Measurements from ENCODE around the gene KDM2A.
"Not testable (repeated sequence)": the region's sequence is repeated elsewhere in the genome, so short reads cannot be mapped to it uniquely, and the experiment has no call there.

The KDM2A gene

GRCh38 chr11:67168911-67169310, 49.8 kb downstream of the KDM2A start:
- not testable (repeated sequence) for DNase-seq (ENCODE audit: low read depth)

- DNase-seq (ENCODE audit: low read depth), result no peak
Measured at GRCh38 chr11:67174311-67174710, 55.2 kb downstream of the KDM2A start.

GRCh38 chr11:67177399-67178281, 58.6 kb downstream of the KDM2A start:
- DNase-seq (ENCODE audit: low read depth), result no peak

- no peak for DNase-seq (ENCODE audit: low read depth)
Measured at GRCh38 chr11:67178421-67178820, 59.4 kb downstream of the KDM2A start.

GRCh38 chr11:67178878-67179277, 59.8 kb downstream of the KDM2A start:
- DNase-seq (ENCODE audit: low read depth), result no peak

GRCh38 chr11:67179892-67180490, 60.9 kb downstream of the KDM2A start:
- DNase-seq (ENCODE audit: low read depth), result no peak

- no peak for DNase-seq (ENCODE audit: low read depth)
Measured at GRCh38 chr11:67194096-67194495, 75.0 kb downstream of the KDM2A start.

GRCh38 chr11:67195971-67196456, 77.0 kb downstream of the KDM2A start:
- no peak for DNase-seq (ENCODE audit: low read depth)

GRCh38 chr11:67197606-67198005, 78.5 kb downstream of the KDM2A start:
- no peak for DNase-seq (ENCODE audit: low read depth)

- not testable (repeated sequence) for DNase-seq (ENCODE audit: low read depth)
Measured at GRCh38 chr11:67198781-67199180, 79.7 kb downstream of the KDM2A start.

GRCh38 chr11:67199751-67200150, 80.7 kb downstream of the KDM2A start:
- DNase-seq (ENCODE audit: low read depth), result no peak

- DNase-seq (ENCODE audit: low read depth), result no peak
Measured at GRCh38 chr11:67202028-67202427, 83.0 kb downstream of the KDM2A start.

- no peak for DNase-seq (ENCODE audit: low read depth)
Measured at GRCh38 chr11:67204822-67205221, 85.8 kb downstream of the KDM2A start.

- DNase-seq (ENCODE audit: low read depth), result not testable (repeated sequence)
Measured at GRCh38 chr11:67209222-67209621, 90.2 kb downstream of the KDM2A start.

GRCh38 chr11:67211656-67212436, 92.8 kb downstream of the KDM2A start:
- DNase-seq (ENCODE audit: low read depth), result no peak

GRCh38 chr11:67213178-67213621, 94.1 kb downstream of the KDM2A start:
- DNase-seq (ENCODE audit: low read depth), result no peak

GRCh38 chr11:67227726-67228125, 108.7 kb downstream of the KDM2A start:
- no peak for DNase-seq (ENCODE audit: low read depth)

GRCh38 chr11:67230406-67230805, 111.3 kb downstream of the KDM2A start:
- DNase-seq (ENCODE audit: low read depth), result no peak

GRCh38 chr11:67230886-67231285, 111.8 kb downstream of the KDM2A start:
- no peak for DNase-seq (ENCODE audit: low read depth)

- no peak for DNase-seq (ENCODE audit: low read depth)
Measured at GRCh38 chr11:67233584-67234190, 114.6 kb downstream of the KDM2A start.

GRCh38 chr11:67234571-67234970, 115.5 kb downstream of the KDM2A start:
- DNase-seq (ENCODE audit: low read depth), result not testable (repeated sequence)

GRCh38 chr11:67237574-67237973, 118.5 kb downstream of the KDM2A start:
- DNase-seq (ENCODE audit: low read depth), result no peak

Data from activated T-cell treated with anti-CD3 and anti-CD28 coated beads for 1 hour (primary cell).